ENCODE measurements around the gene IQCK.

GRCh38 chr16:19894586-19894985 lies 176.5 kb downstream of the IQCK start:
- TF ChIP-seq, protein P1, sequence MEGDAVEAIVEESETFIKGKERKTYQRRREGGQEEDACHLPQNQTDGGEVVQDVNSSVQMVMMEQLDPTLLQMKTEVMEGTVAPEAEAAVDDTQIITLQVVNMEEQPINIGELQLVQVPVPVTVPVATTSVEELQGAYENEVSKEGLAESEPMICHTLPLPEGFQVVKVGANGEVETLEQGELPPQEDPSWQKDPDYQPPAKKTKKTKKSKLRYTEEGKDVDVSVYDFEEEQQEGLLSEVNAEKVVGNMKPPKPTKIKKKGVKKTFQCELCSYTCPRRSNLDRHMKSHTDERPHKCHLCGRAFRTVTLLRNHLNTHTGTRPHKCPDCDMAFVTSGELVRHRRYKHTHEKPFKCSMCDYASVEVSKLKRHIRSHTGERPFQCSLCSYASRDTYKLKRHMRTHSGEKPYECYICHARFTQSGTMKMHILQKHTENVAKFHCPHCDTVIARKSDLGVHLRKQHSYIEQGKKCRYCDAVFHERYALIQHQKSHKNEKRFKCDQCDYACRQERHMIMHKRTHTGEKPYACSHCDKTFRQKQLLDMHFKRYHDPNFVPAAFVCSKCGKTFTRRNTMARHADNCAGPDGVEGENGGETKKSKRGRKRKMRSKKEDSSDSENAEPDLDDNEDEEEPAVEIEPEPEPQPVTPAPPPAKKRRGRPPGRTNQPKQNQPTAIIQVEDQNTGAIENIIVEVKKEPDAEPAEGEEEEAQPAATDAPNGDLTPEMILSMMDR (IDR thresholded peaks at IDR 0.05) = no peak
- no peak for TF ChIP-seq POLR2A (IDR thresholded peaks at IDR 0.05)

All from thyroid gland (tissue), 4 donors.